Kidney (tissue), 11 donors: Measurements from ENCODE around the gene ZNG1B. TPM values are rescaled to one million over a fixed set of nuclear protein-coding genes. Genes with fewer than 3 reads are reported as not detected.
A peak's percentile ranks its signal among the peaks of the same experiment; 100 is the strongest.
"Not testable (repeated sequence)": the region's sequence is repeated elsewhere in the genome, so short reads cannot be mapped to it uniquely, and the experiment has no call there.

Source experiments
- DNase-seq, 5 donors: peaks; one replicate each; pipeline ENCODE4 v3.0.0-alpha.2; 2013 to 2020
- FAIRE-seq: peaks from 2 replicates; lab custom pipeline; 2012; peaks lifted over from hg19 to GRCh38; lab: Jason Lieb, UNC
- H3K27ac ChIP-seq, 2 donors: one replicate each; pipeline ENCODE4 v1.7.0; 2013; ENCODE audit warnings: low read depth in 2 of 2, low read length in 2 of 2, inconsistent platforms in 1 of 2
- H3K27me3 ChIP-seq: one replicate; pipeline ENCODE4 v1.7.1; 2013; ENCODE audit warnings: low read length, inconsistent platforms; ENCODE audit not compliant: control insufficient read depth, insufficient read depth
- H3K36me3 ChIP-seq, 3 donors: one replicate each; pipeline versions ENCODE4 v1.7.0 to v1.7.1; 2013; ENCODE audit warnings: low read length in 3 of 3, control low read depth in 1 of 3, inconsistent platforms in 1 of 3; ENCODE audit not compliant: insufficient read depth in 3 of 3, control insufficient read depth in 2 of 3
- H3K4me1 ChIP-seq, 3 donors: one replicate each; pipeline versions ENCODE4 v1.7.0 to v1.7.1; 2013; ENCODE audit warnings: low read length in 3 of 3, inconsistent platforms in 1 of 3, low read depth in 1 of 3; ENCODE audit not compliant: control insufficient read depth in 2 of 3, insufficient read depth in 2 of 3
- H3K4me3 ChIP-seq, 3 donors: one replicate each; pipeline versions ENCODE4 v1.7.0 to v1.8.1; 2013; ENCODE audit warnings: low read length in 3 of 3, control low read depth in 1 of 3, inconsistent platforms in 1 of 3
- H3K9ac ChIP-seq, 3 donors: one replicate each; pipeline versions ENCODE4 v1.7.0 to v1.7.1; 2013; ENCODE audit warnings: low read length in 3 of 3, control low read depth in 1 of 3, inconsistent platforms in 1 of 3
- H3K9me3 ChIP-seq, 3 donors: one replicate each; pipeline versions ENCODE4 v1.7.0 to v1.7.1; 2013; ENCODE audit warnings: low read length in 3 of 3, control low read depth in 1 of 3, inconsistent platforms in 1 of 3; ENCODE audit not compliant: control insufficient read depth in 2 of 3, insufficient read depth in 1 of 3
- intact Hi-C: fragments of 100-400 bp; cut with DNase I; formaldehyde crosslinking; loops from one replicate; pipeline ENCODE4 v1.11.1; 2022
- polyA plus RNA-seq: library from polyadenylated mRNA; stranded (reverse); fragments of 350-450 nt; fragmentation: Illumina TruSeq; extraction: RNeasy Lipid Tissue Mini Kit (QIAGEN cat#74804); gene quantifications from one replicate; pipeline ENCODE4 v1.2.3, GENCODE V29; 2014; ENCODE audit warnings: low read depth, low replicate concordance; ENCODE audit not compliant: insufficient read depth
- total RNA-seq: library from RNA; stranded (reverse); fragmentation: NEBNext Ultra II Directional; extraction: Animal tissue kit (Norgen Biotek cat#: 25700); gene quantifications from one replicate; pipeline ENCODE4 v1.2.1, GENCODE V29; 2021
- donor health status: control.
- donor health status: control.
- donor health status: DM: yes; HTN: yes; CAD: no.
- donor health status: Normal renal cell carcinoma (clear cell type).

Gene ZNG1B
- total and polyA plus RNA-seq, 2 donors from 2014 or later, result 31.0 to 32.7 TPM

DNA sequence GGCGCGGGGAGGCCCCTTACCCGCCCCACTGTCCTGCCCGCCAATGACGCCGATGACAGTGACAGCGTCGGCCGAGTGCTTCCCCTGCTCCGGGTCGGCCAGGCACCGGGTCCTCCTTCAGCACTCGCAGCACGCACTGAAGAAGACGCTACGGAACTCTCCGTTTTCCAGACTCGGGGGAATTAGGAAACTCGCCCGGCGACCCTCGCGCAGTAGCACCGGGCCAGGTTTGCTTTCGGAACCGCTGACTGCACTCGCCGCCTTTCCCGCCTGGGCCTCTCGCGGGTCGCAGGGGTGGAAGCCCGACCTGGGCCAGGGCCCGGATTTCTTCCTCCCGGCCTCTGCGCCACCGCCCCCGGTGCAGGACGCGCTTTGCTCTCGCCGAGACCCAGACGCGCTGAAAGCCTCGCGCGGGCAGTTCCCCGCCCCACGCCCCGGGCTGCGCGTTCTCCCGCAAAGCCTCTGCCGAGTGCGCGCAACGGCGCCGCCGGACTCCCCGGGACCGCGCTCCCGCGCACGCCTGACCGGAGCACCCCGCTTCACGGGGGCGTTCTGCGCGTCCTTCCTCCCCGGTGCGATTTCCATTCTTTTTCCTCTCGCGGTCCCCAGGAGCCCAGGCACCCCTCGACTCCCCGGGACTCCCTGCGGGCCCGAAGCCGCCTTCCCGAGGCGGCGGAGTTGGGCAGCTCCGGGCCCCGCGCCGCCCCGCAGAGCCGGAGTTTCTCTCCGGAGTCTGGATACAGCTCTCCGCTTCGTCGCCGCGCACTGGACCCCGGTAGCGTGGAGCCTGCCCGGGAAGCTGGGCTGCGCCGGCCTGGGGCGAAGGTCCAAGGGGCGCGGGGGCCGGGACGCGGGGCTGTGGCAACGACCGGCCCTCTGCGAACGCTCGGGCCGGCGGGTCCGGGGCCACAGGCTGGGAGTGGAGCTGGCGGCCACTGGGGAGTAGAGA lies 65.9 kb downstream of the ZNG1B start:
- H3K36me3 ChIP-seq, H3K9ac ChIP-seq, intact Hi-C loops, H3K27ac ChIP-seq, FAIRE-seq, H3K9me3 ChIP-seq, H3K4me1 ChIP-seq: not testable (repeated sequence)
- H3K4me3 ChIP-seq, result peak overlapping the region in 1 of 3 donors; percentile 42
- peak; percentile 45 to 69 (median 55) for DNase-seq
- peaks cover 12% of the 10 kb centered on the region for H3K27me3 ChIP-seq

DNA sequence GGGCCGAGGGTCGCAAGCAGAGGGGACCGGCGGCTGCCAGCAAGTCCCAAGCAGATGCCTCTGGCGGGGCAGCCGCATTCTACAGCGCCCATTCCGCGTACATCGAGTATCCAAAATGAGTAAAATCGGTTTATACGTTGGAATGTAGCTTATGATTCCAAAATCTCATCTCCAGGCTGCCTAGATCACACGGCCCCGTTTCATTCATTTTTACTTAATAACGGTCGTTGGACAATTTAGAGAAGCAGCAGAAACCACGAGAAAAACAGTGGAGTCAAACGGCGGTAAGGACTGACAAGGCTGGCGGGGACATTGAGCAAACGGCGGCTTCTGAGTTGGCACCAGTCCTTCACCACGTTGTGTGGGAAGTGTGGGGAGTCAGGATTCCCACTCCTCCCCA lies 66.6 kb downstream of the ZNG1B start:
- H3K9ac ChIP-seq, H3K27ac ChIP-seq, H3K36me3 ChIP-seq, FAIRE-seq, H3K4me3 ChIP-seq, H3K9me3 ChIP-seq, H3K4me1 ChIP-seq, intact Hi-C loops: not testable (repeated sequence)
- DNase-seq, result peak in 3 of 5 donors; percentile 26 to 49 (median 38)
- H3K27me3 ChIP-seq, result peaks cover 12% of the 10 kb centered on the region

DNA sequence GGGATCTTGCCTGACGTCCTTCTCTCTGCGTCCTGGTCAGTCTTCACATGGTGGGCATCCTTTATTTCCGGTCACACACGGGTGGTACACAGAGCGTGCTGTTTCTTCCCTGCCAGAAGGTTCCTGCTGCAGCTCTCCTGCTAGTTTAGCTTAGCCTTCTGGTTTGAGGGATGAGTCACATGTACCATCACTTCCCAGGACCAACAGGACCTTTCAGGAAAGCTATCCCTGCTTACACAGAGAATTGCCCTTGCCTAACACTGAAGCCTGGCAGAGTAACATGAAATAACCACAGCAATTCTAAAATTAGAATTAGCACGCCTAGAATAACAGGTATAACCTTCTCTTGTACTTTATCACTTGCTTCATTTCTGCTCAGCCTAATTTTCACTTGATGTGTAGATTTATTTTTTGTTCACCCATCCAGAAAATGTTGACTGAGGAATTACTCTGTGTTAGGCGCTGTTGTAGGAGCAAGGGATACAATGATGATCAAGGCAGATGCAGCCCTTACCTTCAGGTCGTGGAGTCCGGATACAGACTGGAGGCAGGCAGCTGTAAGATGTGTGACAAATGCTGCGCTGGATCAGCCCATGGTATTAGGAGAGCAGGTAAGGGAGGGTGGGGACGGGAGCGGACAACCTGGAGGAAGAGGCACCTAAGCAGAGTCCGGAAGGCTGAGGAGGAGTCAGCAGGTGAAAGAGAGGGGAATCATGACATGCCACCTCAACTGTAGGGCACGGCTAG lies 70.1 kb downstream of the ZNG1B start:
- H3K4me1 ChIP-seq, FAIRE-seq, H3K9ac ChIP-seq, H3K4me3 ChIP-seq, H3K36me3 ChIP-seq, intact Hi-C loops, H3K9me3 ChIP-seq, H3K27ac ChIP-seq: not testable (repeated sequence)
- peak in 1 of 5 donors; percentile 26 for DNase-seq
- peaks cover 12% of the 10 kb centered on the region for H3K27me3 ChIP-seq

DNA sequence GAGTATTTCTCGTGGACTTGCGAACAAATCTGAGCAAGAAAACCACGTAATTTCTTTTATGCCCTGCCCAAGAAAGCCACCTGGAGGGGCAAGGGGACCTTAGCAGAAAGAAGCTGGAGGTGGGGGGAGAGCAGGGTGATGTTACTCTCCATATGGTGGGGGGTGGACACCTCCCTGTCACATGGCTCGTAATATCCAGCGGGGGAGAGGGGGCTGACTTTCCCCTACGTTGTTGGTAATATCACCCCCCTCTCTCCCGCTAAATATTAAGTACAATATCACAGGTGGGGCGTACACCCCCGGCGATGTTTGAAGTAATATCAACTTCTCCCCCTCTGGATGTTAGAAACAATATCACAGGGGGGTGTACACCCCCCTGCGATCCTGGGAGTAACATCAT lies 70.7 kb downstream of the ZNG1B start:
- H3K27ac ChIP-seq, H3K9me3 ChIP-seq, H3K36me3 ChIP-seq, FAIRE-seq, DNase-seq, intact Hi-C loops, H3K4me1 ChIP-seq, H3K9ac ChIP-seq, H3K4me3 ChIP-seq: not testable (repeated sequence)
- peaks cover 12% of the 10 kb centered on the region for H3K27me3 ChIP-seq

DNA sequence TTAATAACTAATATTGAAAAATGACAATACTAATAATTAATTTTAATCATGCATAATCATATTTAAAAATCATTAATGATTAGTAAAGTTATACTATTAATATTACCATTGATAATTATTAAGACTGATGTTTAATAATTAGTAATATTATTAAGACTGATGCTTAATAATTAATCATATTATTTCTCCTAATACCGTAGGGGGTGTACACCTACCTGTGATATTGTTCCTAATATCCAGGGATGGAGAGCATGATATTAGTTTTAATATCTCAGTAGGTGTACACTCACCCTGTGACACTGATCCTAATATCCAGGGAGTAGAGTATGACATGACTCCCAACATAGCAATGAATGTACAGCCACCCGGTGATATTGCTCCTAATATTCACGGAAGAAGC lies 73.4 kb downstream of the ZNG1B start:
- H3K9me3 ChIP-seq, H3K9ac ChIP-seq, intact Hi-C loops, FAIRE-seq, H3K36me3 ChIP-seq, H3K4me3 ChIP-seq, H3K27me3 ChIP-seq, H3K4me1 ChIP-seq, H3K27ac ChIP-seq, DNase-seq: not testable (repeated sequence)

DNA sequence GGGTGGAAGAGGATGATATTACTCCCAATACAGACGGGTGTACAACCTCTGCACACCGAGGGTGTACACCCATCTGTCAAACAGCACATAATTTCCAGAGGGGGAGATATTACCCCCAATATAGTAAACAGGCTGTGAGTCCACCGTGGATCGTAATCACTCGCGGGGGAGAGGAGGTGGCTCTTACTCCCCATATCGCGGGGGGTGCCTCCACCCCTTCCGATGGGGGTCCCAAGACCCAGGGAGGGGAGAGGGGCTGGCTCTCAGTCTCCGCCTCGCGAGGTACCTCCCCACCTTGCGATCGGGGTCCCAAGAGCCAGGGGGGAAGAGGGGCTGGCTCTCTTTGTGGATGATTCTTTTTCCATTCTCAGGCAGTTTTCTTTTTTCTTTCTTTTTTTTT lies 74.4 kb downstream of the ZNG1B start:
- H3K4me1 ChIP-seq, H3K27me3 ChIP-seq, H3K36me3 ChIP-seq, H3K9me3 ChIP-seq, H3K27ac ChIP-seq, H3K9ac ChIP-seq, intact Hi-C loops, H3K4me3 ChIP-seq, FAIRE-seq: not testable (repeated sequence)
- peak in 2 of 5 donors; percentile 31 to 55 for DNase-seq

DNA sequence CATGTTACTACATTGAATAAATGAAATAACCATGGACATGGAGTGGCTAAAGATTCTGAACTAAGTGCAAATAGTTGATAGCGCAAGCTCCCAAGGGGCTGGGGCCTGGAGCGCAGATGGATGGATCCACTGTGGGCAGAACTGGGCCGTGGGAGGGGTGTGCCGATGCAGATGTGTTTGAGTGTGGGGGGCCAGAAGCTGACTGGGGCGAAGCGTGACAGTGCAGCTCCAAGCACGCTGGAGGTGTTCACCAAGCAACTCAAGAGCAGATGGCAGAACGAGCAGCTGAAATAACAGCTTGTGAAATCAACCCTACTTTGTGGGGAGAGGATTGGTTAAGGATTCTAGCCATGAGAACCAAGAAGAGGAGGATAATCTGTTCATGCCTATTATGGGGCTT lies 78.0 kb downstream of the ZNG1B start:
- H3K4me3 ChIP-seq, intact Hi-C loops, H3K27ac ChIP-seq, H3K36me3 ChIP-seq, FAIRE-seq, H3K9ac ChIP-seq, H3K4me1 ChIP-seq, H3K27me3 ChIP-seq, H3K9me3 ChIP-seq: not testable (repeated sequence)
- peak in 1 of 5 donors; percentile 32 for DNase-seq

DNA sequence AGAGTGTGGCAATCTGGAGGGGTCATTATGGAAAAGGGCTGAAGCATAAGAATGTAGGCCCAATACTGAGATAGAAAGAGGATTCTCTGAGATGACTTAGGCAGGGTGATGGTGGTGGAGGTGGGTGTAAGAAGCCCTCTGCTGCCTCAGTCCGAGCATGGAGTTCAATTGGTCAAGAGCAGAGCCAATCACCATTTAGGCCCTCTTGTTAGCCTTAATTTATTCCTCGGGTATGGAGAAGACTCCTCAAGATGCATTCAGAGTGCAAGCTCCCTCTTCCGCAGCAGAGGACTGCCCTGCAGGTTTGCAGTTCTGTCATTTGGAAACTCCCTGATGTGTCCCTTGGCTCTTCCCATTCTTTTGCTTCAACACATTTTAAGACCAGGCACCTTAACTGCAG lies 78.5 kb downstream of the ZNG1B start:
- H3K9me3 ChIP-seq, intact Hi-C loops, H3K4me3 ChIP-seq, FAIRE-seq, H3K36me3 ChIP-seq, H3K27ac ChIP-seq, H3K9ac ChIP-seq, H3K27me3 ChIP-seq, H3K4me1 ChIP-seq, DNase-seq: not testable (repeated sequence)
